MCF 10A (cell line): ENCODE data around the gene ROR1. TPM values are rescaled to one million over a fixed set of nuclear protein-coding genes. Genes with fewer than 3 reads are reported as not detected.

Experiments
- BruUV-seq: library from RNA; stranded (reverse); fragments of 400-500 nt; replicated peaks from 2 replicates; lab custom pipeline; 2021; lab: Mats Ljungman, UMichigan
- CTCF ChIA-PET: fragments of 300-600 bp; sonication (Branson Sonifier 250); formaldehyde crosslinking; extraction: SDS; loops from one replicate; lab custom pipeline; 2021; ENCODE audit warnings: antibody characterized with exemption, inconsistent platforms; lab: Yijun Ruan, JAX
- POLR2A ChIA-PET: fragments of 300-600, 350-650 bp; sonication (Branson Sonifier 250); formaldehyde crosslinking; extraction: SDS; loops from one replicate; lab custom pipeline; 2020; ENCODE audit warnings: antibody characterized with exemption, inconsistent platforms; lab: Yijun Ruan, JAX
- DNase-seq: peaks from one replicate; pipeline ENCODE4 v3.0.0-alpha.2; 2018; ENCODE audit not compliant: unreplicated experiment
- H3K27ac Mint-ChIP-seq: one replicate; pipeline ENCODE4 v1.8.0; 2022; ENCODE audit warnings: mild to moderate bottlenecking, low read depth, mixed read lengths; ENCODE audit not compliant: unreplicated experiment
- H3K27me3 Mint-ChIP-seq: one replicate; pipeline ENCODE4 v1.8.0; 2022; ENCODE audit warnings: mixed read lengths; ENCODE audit not compliant: insufficient read depth, unreplicated experiment
- H3K36me3 Mint-ChIP-seq: one replicate; pipeline ENCODE4 v1.8.0; 2022; ENCODE audit warnings: mild to moderate bottlenecking, moderate library complexity, mixed read lengths; ENCODE audit not compliant: insufficient read depth, unreplicated experiment
- H3K4me1 Mint-ChIP-seq: one replicate; pipeline ENCODE4 v1.8.0; 2022; ENCODE audit warnings: mixed read lengths; ENCODE audit not compliant: insufficient read depth, unreplicated experiment
- H3K4me3 Mint-ChIP-seq: one replicate; pipeline ENCODE4 v1.8.0; 2022; ENCODE audit warnings: mild to moderate bottlenecking, moderate library complexity, mixed read lengths; ENCODE audit not compliant: unreplicated experiment
- H3K9me3 Mint-ChIP-seq: one replicate; pipeline ENCODE4 v1.8.0; 2022; ENCODE audit warnings: mixed read lengths; ENCODE audit not compliant: unreplicated experiment
- CTCF ChIP-seq: fragments of 200-600 bp; IDR thresholded peaks from one replicate; pipeline ENCODE4 v1.8.0; 2022; ENCODE audit warnings: antibody characterized with exemption, mild to moderate bottlenecking; ENCODE audit not compliant: unreplicated experiment
- intact Hi-C: fragments of 100-400 bp; cut with micrococcal nuclease; formaldehyde crosslinking; loops from 2 replicates; pipeline ENCODE4 v1.14.1; 2022
- total RNA-seq: library from RNA; stranded (reverse); gene quantifications from 2 replicates; pipeline ENCODE4 v1.2.3, GENCODE V29; 2022

The ROR1 gene
- total RNA-seq, 1 experiment from 2014 or later = 4.6 TPM

- no peak overlapping the region for H3K27ac Mint-ChIP-seq
- TF ChIP-seq CTCF = no peak
- no peaks in the 10 kb centered on the region for H3K36me3 Mint-ChIP-seq
- BruUV-seq = no TSS peak
- H3K4me1 Mint-ChIP-seq = peaks cover 13% of the 10 kb centered on the region
- H3K4me3 Mint-ChIP-seq = no peak overlapping the region
- ChIA-PET POLR2A (interaction anchor here (0.5 kb wide), 1 partner anchor 193 kb away, joined by 4 read pairs; no protein-coding TSS in a partner anchor), CTCF (interaction anchor here (0.5 to 3.6 kb wide), 3 partner anchors 14 to 40 kb away, joined by 3 to 12 read pairs (median 3); no protein-coding TSS in a partner anchor)
- intact Hi-C loops = no loop called here
- H3K9me3 Mint-ChIP-seq = no peaks in the 10 kb centered on the region
- DNase-seq = no peak
- H3K27me3 Mint-ChIP-seq = no peaks in the 10 kb centered on the region
Observed at GRCh38 chr1:64114012-64114525, 340.3 kb downstream of the ROR1 start.

- BruUV-seq = no TSS peak
- no peak overlapping the region for H3K4me3 Mint-ChIP-seq
- ChIA-PET POLR2A (interaction anchor here (1.5 kb wide), 1 partner anchor 77 kb away, joined by 3 read pairs; no protein-coding TSS in a partner anchor), CTCF (interaction anchor here (1.1 to 1.2 kb wide), 2 partner anchors 10 to 17 kb away, joined by 3 read pairs; no protein-coding TSS in a partner anchor)
- intact Hi-C loops = loop anchor here (5.0 kb wide), 1 partner anchor 74 kb away; no protein-coding TSS in a partner anchor
- H3K4me1 Mint-ChIP-seq = peaks cover 13% of the 10 kb centered on the region
- no peaks in the 10 kb centered on the region for H3K36me3 Mint-ChIP-seq
- DNase-seq = no peak
- H3K27ac Mint-ChIP-seq = no peak overlapping the region
- H3K27me3 Mint-ChIP-seq = no peaks in the 10 kb centered on the region
- H3K9me3 Mint-ChIP-seq = peaks cover 7% of the 10 kb centered on the region
- TF ChIP-seq CTCF = no peak
Observed at GRCh38 chr1:64116537-64116936, 342.7 kb downstream of the ROR1 start.

GRCh38 chr1:64117492-64117891 is 343.7 kb downstream of the ROR1 start:
- TF ChIP-seq CTCF = no peak
- POLR2A ChIA-PET = interaction anchor here (1.2 to 2.6 kb wide), 5 partner anchors 19 to 342 kb away, joined by 3 to 20 read pairs (median 4); no protein-coding TSS in a partner anchor
- H3K9me3 Mint-ChIP-seq = peaks cover 7% of the 10 kb centered on the region
- no TSS peak for BruUV-seq
- DNase-seq = no peak
- H3K27me3 Mint-ChIP-seq = no peaks in the 10 kb centered on the region
- no peak overlapping the region for H3K4me3 Mint-ChIP-seq
- intact Hi-C loops = loop anchor here (5.0 kb wide), 1 partner anchor 75 kb away; no protein-coding TSS in a partner anchor
- peaks cover 7% of the 10 kb centered on the region for H3K4me1 Mint-ChIP-seq
- CTCF ChIA-PET = no interaction called here
- no peak overlapping the region for H3K27ac Mint-ChIP-seq
- no peaks in the 10 kb centered on the region for H3K36me3 Mint-ChIP-seq

GRCh38 chr1:64121766-64122385 is 348.1 kb downstream of the ROR1 start:
- H3K36me3 Mint-ChIP-seq = peaks cover 5% of the 10 kb centered on the region
- no peaks in the 10 kb centered on the region for H3K4me1 Mint-ChIP-seq
- H3K4me3 Mint-ChIP-seq = no peak overlapping the region
- ChIA-PET POLR2A (interaction anchor here (1.0 to 1.1 kb wide), 3 partner anchors 14 to 116 kb away, joined by 3 read pairs; no protein-coding TSS in a partner anchor), CTCF (interaction anchor here (0.6 to 4.0 kb wide), 3 partner anchors 15 to 145 kb away, joined by 4 to 15 read pairs (median 5); no protein-coding TSS in a partner anchor)
- intact Hi-C loops = no loop called here
- H3K27me3 Mint-ChIP-seq = no peaks in the 10 kb centered on the region
- H3K9me3 Mint-ChIP-seq = peaks cover 7% of the 10 kb centered on the region
- no peak for DNase-seq
- BruUV-seq = no TSS peak
- no peak for TF ChIP-seq CTCF
- no peak overlapping the region for H3K27ac Mint-ChIP-seq
